ENCODE measurements around the gene CLN5.
A peak's percentile ranks its signal among the peaks of the same experiment; 100 is the strongest.
"Not testable (repeated sequence)": the region's sequence is repeated elsewhere in the genome, so short reads cannot be mapped to it uniquely, and the experiment has no call there.

CLN5 gene
- 5.4 to 49.1 (median 16.2) reads per million in 9 experiments for total RNA-seq

- Mint-ChIP-seq H3K27ac (peak within 1 kb of the TSS; percentile 99), H3K9me3 (no peaks in the 10 kb centered on the region), H3K4me1 (ENCODE audit: low read depth in 2 of 2) (peaks cover 21 to 24% of the 10 kb centered on the region in 2 donors), H3K36me3 (ENCODE audit: insufficient read depth) (peaks cover 28% of the 10 kb centered on the region), H3K4me3 (peak within 1 kb of the TSS; percentile 90 to 94), H3K27me3 (peaks cover 23 to 26% of the 10 kb centered on the region in 2 donors)
- DNase-seq (peak; percentile 92 to 94 (median 93)), ATAC-seq (replicated peaks) (peak; percentile 77)
These were observed at the start of gene CLN5 for GRCh38 chr13:76991796-76992547. TSS of gene CLN5 (plus strand) at chr13:76992081. CDS start at chr13:76992099, 18 bp downstream.

GRCh38 chr13:76942363-76942762, 49.5 kb upstream of the CLN5 start:
- no peaks in the 10 kb centered on the region for H3K4me1 Mint-ChIP-seq (ENCODE audit: low read depth in 2 of 2)
- DNase-seq (no peak), ATAC-seq (replicated peaks) (no peak)

GRCh38 chr13:76943646-76944045, 48.2 kb upstream of the CLN5 start:
- Mint-ChIP-seq H3K36me3 (ENCODE audit: insufficient read depth) (no peaks in the 10 kb centered on the region), H3K4me3 (no peak overlapping the region), H3K27ac (no peak overlapping the region), H3K4me1 (ENCODE audit: low read depth in 2 of 2) (no peaks in the 10 kb centered on the region), H3K27me3 (peaks cover 17 to 20% of the 10 kb centered on the region in 2 donors), H3K9me3 (peaks cover 0 to 3% of the 10 kb centered on the region in 2 donors)
- ATAC-seq (replicated peaks) (no peak), DNase-seq (no peak)

More at GRCh38 chr13:76942363-76942762, 49.5 kb upstream of the CLN5 start:
- Mint-ChIP-seq H3K9me3 (peaks cover 0 to 3% of the 10 kb centered on the region in 2 donors), H3K27me3 (peaks cover 21 to 22% of the 10 kb centered on the region in 2 donors), H3K4me3 (no peak overlapping the region), H3K36me3 (ENCODE audit: insufficient read depth) (no peaks in the 10 kb centered on the region), H3K27ac (no peak overlapping the region)

- peaks cover 0 to 3% of the 10 kb centered on the region in 2 donors for H3K9me3 Mint-ChIP-seq
- no peaks in the 10 kb centered on the region for H3K4me1 Mint-ChIP-seq (ENCODE audit: low read depth in 2 of 2)
- DNase-seq, result no peak
- no peak overlapping the region for H3K4me3 Mint-ChIP-seq
- no peaks in the 10 kb centered on the region for H3K36me3 Mint-ChIP-seq (ENCODE audit: insufficient read depth)
- ATAC-seq (replicated peaks), result no peak
- no peak overlapping the region for H3K27ac Mint-ChIP-seq
- peaks cover 16 to 19% of the 10 kb centered on the region in 2 donors for H3K27me3 Mint-ChIP-seq
These were observed 47.4 kb upstream of the CLN5 start for GRCh38 chr13:76944456-76944855.

- peaks cover 33 to 43% of the 10 kb centered on the region in 2 donors for H3K27me3 Mint-ChIP-seq
- no peaks in the 10 kb centered on the region for H3K36me3 Mint-ChIP-seq (ENCODE audit: insufficient read depth)
- H3K4me1 Mint-ChIP-seq (ENCODE audit: low read depth in 2 of 2), result no peaks in the 10 kb centered on the region
- H3K9me3 Mint-ChIP-seq, result peaks cover 0 to 3% of the 10 kb centered on the region in 2 donors
- ATAC-seq (replicated peaks) (no peak), DNase-seq (no peak)
- no peak within 1 kb of the TSS for H3K27ac Mint-ChIP-seq
- no peak within 1 kb of the TSS for H3K4me3 Mint-ChIP-seq
These were observed 43.7 kb upstream of the CLN5 start, which contains the start of gene ACOD1 for GRCh38 chr13:76948149-76948548. TSS of gene ACOD1 (plus strand) at chr13:76948511. CDS start at chr13:76948559, 48 bp downstream.

GRCh38 chr13:76950101-76950500, 41.8 kb upstream of the CLN5 start:
- ATAC-seq (replicated peaks) (no peak), DNase-seq (no peak)
- H3K9me3 Mint-ChIP-seq, result peaks cover 0 to 3% of the 10 kb centered on the region in 2 donors
- no peaks in the 10 kb centered on the region for H3K4me1 Mint-ChIP-seq (ENCODE audit: low read depth in 2 of 2)
- H3K4me3 Mint-ChIP-seq, result no peak overlapping the region
- H3K27me3 Mint-ChIP-seq, result peaks cover 44 to 53% of the 10 kb centered on the region in 2 donors
- no peak overlapping the region for H3K27ac Mint-ChIP-seq
- no peaks in the 10 kb centered on the region for H3K36me3 Mint-ChIP-seq (ENCODE audit: insufficient read depth)

GRCh38 chr13:76953968-76954367, 37.9 kb upstream of the CLN5 start:
- H3K27me3 Mint-ChIP-seq, result peaks cover 54 to 65% of the 10 kb centered on the region in 2 donors
- no peaks in the 10 kb centered on the region for H3K9me3 Mint-ChIP-seq
- no peak overlapping the region for H3K4me3 Mint-ChIP-seq
- DNase-seq, result no peak
- H3K36me3 Mint-ChIP-seq (ENCODE audit: insufficient read depth), result no peaks in the 10 kb centered on the region
- no peak for ATAC-seq (replicated peaks)
- no peak overlapping the region for H3K27ac Mint-ChIP-seq
- H3K4me1 Mint-ChIP-seq (ENCODE audit: low read depth in 2 of 2), result no peaks in the 10 kb centered on the region

GRCh38 chr13:76954538-76954937, 37.3 kb upstream of the CLN5 start:
- H3K4me3 Mint-ChIP-seq, result no peak overlapping the region

GRCh38 chr13:76955193-76955592, 36.7 kb upstream of the CLN5 start:
- Mint-ChIP-seq H3K27ac (no peak overlapping the region), H3K27me3 (peaks cover 47 to 52% of the 10 kb centered on the region in 2 donors), H3K36me3 (ENCODE audit: insufficient read depth) (no peaks in the 10 kb centered on the region), H3K4me1 (ENCODE audit: low read depth in 2 of 2) (no peaks in the 10 kb centered on the region), H3K9me3 (peaks cover 1 to 2% of the 10 kb centered on the region in 2 donors), H3K4me3 (no peak overlapping the region)
- ATAC-seq (replicated peaks) (no peak), DNase-seq (no peak)

More at GRCh38 chr13:76954538-76954937, 37.3 kb upstream of the CLN5 start:
- Mint-ChIP-seq H3K36me3 (ENCODE audit: insufficient read depth) (no peaks in the 10 kb centered on the region), H3K27ac (no peak overlapping the region), H3K27me3 (peaks cover 53 to 59% of the 10 kb centered on the region in 2 donors), H3K9me3 (no peaks in the 10 kb centered on the region), H3K4me1 (ENCODE audit: low read depth in 2 of 2) (no peaks in the 10 kb centered on the region)
- ATAC-seq (replicated peaks), result no peak
- no peak for DNase-seq

GRCh38 chr13:76955661-76956060, 36.2 kb upstream of the CLN5 start:
- peaks cover 6% of the 10 kb centered on the region in 2 donors for H3K9me3 Mint-ChIP-seq
- no peak overlapping the region for H3K4me3 Mint-ChIP-seq
- no peak for ATAC-seq (replicated peaks)

GRCh38 chr13:76958841-76959432, 32.9 kb upstream of the CLN5 start:
- Mint-ChIP-seq H3K4me3 (no peak overlapping the region), H3K4me1 (ENCODE audit: low read depth in 2 of 2) (no peaks in the 10 kb centered on the region), H3K9me3 (peaks cover 9 to 11% of the 10 kb centered on the region in 2 donors), H3K27ac (no peak overlapping the region), H3K36me3 (ENCODE audit: insufficient read depth) (no peaks in the 10 kb centered on the region), H3K27me3 (peaks cover 23 to 29% of the 10 kb centered on the region in 2 donors)
- DNase-seq (no peak), ATAC-seq (replicated peaks) (no peak)

More at GRCh38 chr13:76955661-76956060, 36.2 kb upstream of the CLN5 start:
- H3K4me1 Mint-ChIP-seq (ENCODE audit: low read depth in 2 of 2), result no peaks in the 10 kb centered on the region
- H3K27me3 Mint-ChIP-seq, result peaks cover 42 to 52% of the 10 kb centered on the region in 2 donors
- DNase-seq, result no peak
- no peaks in the 10 kb centered on the region for H3K36me3 Mint-ChIP-seq (ENCODE audit: insufficient read depth)
- no peak overlapping the region for H3K27ac Mint-ChIP-seq

GRCh38 chr13:76959734-76960133, 32.1 kb upstream of the CLN5 start:
- H3K27ac Mint-ChIP-seq; DNase-seq; ATAC-seq (replicated peaks); H3K4me1 Mint-ChIP-seq (ENCODE audit: low read depth in 2 of 2); H3K36me3 Mint-ChIP-seq (ENCODE audit: insufficient read depth); H3K4me3 Mint-ChIP-seq: not testable (repeated sequence)
- Mint-ChIP-seq H3K27me3 (peaks cover 20 to 27% of the 10 kb centered on the region in 2 donors), H3K9me3 (peaks cover 9 to 11% of the 10 kb centered on the region in 2 donors)

- ATAC-seq (replicated peaks), result no peak
- DNase-seq, result no peak
- peaks cover 58 to 59% of the 10 kb centered on the region in 2 donors for H3K27me3 Mint-ChIP-seq
- no peaks in the 10 kb centered on the region for H3K36me3 Mint-ChIP-seq (ENCODE audit: insufficient read depth)
- peaks cover 0 to 2% of the 10 kb centered on the region in 2 donors for H3K4me1 Mint-ChIP-seq (ENCODE audit: low read depth in 2 of 2)
- no peak overlapping the region for H3K4me3 Mint-ChIP-seq
- no peak overlapping the region for H3K27ac Mint-ChIP-seq
- H3K9me3 Mint-ChIP-seq, result peaks cover 1 to 3% of the 10 kb centered on the region in 2 donors
These were observed 26.0 kb upstream of the CLN5 start for GRCh38 chr13:76965759-76966421.
